K562 (cell line): ENCODE data around the gene CCDC93. TPM values are rescaled to one million over a fixed set of nuclear protein-coding genes. Genes with fewer than 3 reads are reported as not detected.
A peak's percentile ranks its signal among the peaks of the same experiment; 100 is the strongest.

Experiments
- BCOR ChIP-seq: fragments of 450-650 bp; IDR thresholded peaks from 2 replicates; pipeline ENCODE4 v1.6.1; 2016
- CBFA2T2 ChIP-seq: fragments of 450-650 bp; conservative IDR thresholded peaks from 2 replicates; pipeline ENCODE4 v1.6.1; 2017; ENCODE audit warnings: mild to moderate bottlenecking
- GTF2A2 ChIP-seq: IDR thresholded peaks from 2 replicates; pipeline ENCODE4 v1.6.1; 2016; ENCODE audit warnings: mild to moderate bottlenecking, missing genetic modification characterization, missing compliant biosample characterization
- HEY1 ChIP-seq: fragments of 250-450 bp; sonication (Bioruptor Pico); IDR thresholded peaks from 2 replicates; pipeline ENCODE4 v1.5.0; 2020; ENCODE audit warnings: mild to moderate bottlenecking, moderate library complexity, borderline replicate concordance
- HNRNPH1 ChIP-seq: fragments of 200-400 bp; formaldehyde crosslinking; optimal IDR thresholded peaks from 2 replicates; pipeline ENCODE3; 2017; ENCODE audit warnings: low read depth, mild to moderate bottlenecking, low read length, moderate library complexity
- KAT8 ChIP-seq: fragments of 450-650 bp; IDR thresholded peaks from 2 replicates; pipeline ENCODE4 v1.6.1; 2016; ENCODE audit warnings: low read depth, mild to moderate bottlenecking
- NFE2 ChIP-seq: IDR thresholded peaks from 2 replicates; pipeline ENCODE4 v1.6.1; 2014; ENCODE audit warnings: antibody characterized with exemption, low read depth
- NONO ChIP-seq, 2 experiments: fragments of 200-400 bp in 1 of 2; fragments of 450-650 bp in 1 of 2; formaldehyde crosslinking in 1 of 2; IDR thresholded peaks; 2 replicates each; pipeline ENCODE4 v1.6.1; 2017; ENCODE audit warnings: low read depth in 2 of 2, mild to moderate bottlenecking in 2 of 2, moderate library complexity in 2 of 2, low read length in 1 of 2
- SMARCA5 ChIP-seq: fragments of 450-650 bp; IDR thresholded peaks from 2 replicates; pipeline ENCODE4 v1.6.1; 2016
- SMC3 ChIP-seq: conservative IDR thresholded peaks from 2 replicates; pipeline ENCODE4 v1.6.1; 2011; ENCODE audit warnings: low read depth, low read length, improper control_type of control experiment; ENCODE audit not compliant: insufficient read depth
- XRCC4 ChIP-seq: IDR thresholded peaks from one replicate; pipeline ENCODE4 v1.6.1; 2011; ENCODE audit not compliant: insufficient read depth, insufficient read length; ENCODE audit errors: extremely low read depth
- ZSCAN29 ChIP-seq: fragments of 450-650 bp; IDR thresholded peaks from 2 replicates; pipeline ENCODE4 v1.6.1; 2017
- polyA plus RNA-seq, 8 experiments: library from polyadenylated mRNA; depleted of rRNA in 4 of 8; stranded (reverse) in 5 of 8; unstranded in 3 of 8; fragments of >200 nt; fragmentation: Nextera tagmentation in 2 of 8; fragmentation: Illumina TruSeq in 1 of 8; extraction: Ambion mirVana in 2 of 8; extraction: Trizol in 1 of 8; gene quantifications; 2 replicates each; pipeline versions ENCODE4 v1.2.1 to v1.2.3, GENCODE V29; 2011 to 2014; ENCODE audit warnings: inconsistent platforms in 1 of 8, missing spikeins in 1 of 8
- total RNA-seq, 7 experiments: library from RNA; depleted of rRNA in 6 of 7; stranded (reverse); fragments of >200 nt in 6 of 7; fragmentation: Illumina TruSeq in 2 of 7; extraction: Trizol in 2 of 7; gene quantifications; 2 replicates each; pipeline versions ENCODE4 v1.2.1 to v1.2.3, GENCODE V29; 2011 to 2021; ENCODE audit warnings: low replicate concordance in 1 of 7
- TF ChIP-seq, protein P1 (sequence below), 3 experiments: IDR thresholded peaks in 2 of 3; conservative IDR thresholded peaks in 1 of 3; 2 replicates each; pipeline ENCODE4 v1.5.1; 2011 to 2012; ENCODE audit warnings: low read length in 3 of 3, mild to moderate bottlenecking in 3 of 3, control low read depth in 2 of 3, improper control_type of control experiment in 1 of 3, inconsistent platforms in 1 of 3, low read depth in 1 of 3, mixed read lengths in 1 of 3, moderate library complexity in 1 of 3; ENCODE audit not compliant: insufficient read depth in 2 of 3
- TF ChIP-seq, protein P2 (sequence below): sonication (generic); formaldehyde crosslinking; IDR thresholded peaks from 2 replicates; pipeline ENCODE4 v1.9.0; 2022; ENCODE audit warnings: mild to moderate bottlenecking, missing genetic modification reagents
- TF ChIP-seq, protein P3 (sequence below): fragments of 450-650 bp; formaldehyde crosslinking; IDR thresholded peaks from 2 replicates; pipeline ENCODE4 v1.4.0; 2020; ENCODE audit warnings: mild to moderate bottlenecking, mixed read lengths
- TF ChIP-seq, protein P4 (sequence below): sonication (generic); IDR thresholded peaks from 2 replicates; pipeline ENCODE4 v1.6.1; 2016
- TF ChIP-seq, protein P5 (sequence below): IDR thresholded peaks from 2 replicates; pipeline ENCODE4 v1.6.1; 2011; ENCODE audit warnings: borderline replicate concordance, low read depth, mild to moderate bottlenecking, moderate library complexity, low read length; ENCODE audit not compliant: insufficient read depth, poor library complexity, severe bottlenecking

Gene CCDC93
- total and polyA plus RNA-seq, 9 of the 15 experiments (the other 6 are each of a cell fraction or from before 2014, with no cell fraction given) = 3.3 to 19.3 (median 12.4) TPM

DNA sequence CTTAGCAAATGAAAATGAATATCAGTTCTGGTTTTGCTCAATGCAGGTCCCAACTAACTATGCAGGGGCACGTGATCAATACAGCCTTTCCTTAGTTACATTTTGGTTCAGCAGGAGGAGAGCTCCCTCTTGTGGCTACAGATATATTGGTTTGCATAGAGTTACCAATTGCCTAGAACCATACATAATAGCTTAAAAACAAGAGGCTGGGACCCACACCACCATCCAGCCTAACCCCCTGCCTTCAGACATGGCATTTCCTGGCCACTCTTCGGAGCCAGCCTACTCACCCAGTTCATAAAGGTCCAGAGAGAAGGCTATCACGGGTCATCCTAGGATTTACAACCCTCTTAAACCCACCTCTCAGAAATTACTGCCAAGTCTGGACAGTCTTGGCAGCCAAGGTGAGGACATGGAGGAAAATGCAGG, 10.5 kb downstream of the CCDC93 start (continued):
- TF ChIP-seq GTF2A2 (tag) = no peak
- TF ChIP-seq, protein P1, sequence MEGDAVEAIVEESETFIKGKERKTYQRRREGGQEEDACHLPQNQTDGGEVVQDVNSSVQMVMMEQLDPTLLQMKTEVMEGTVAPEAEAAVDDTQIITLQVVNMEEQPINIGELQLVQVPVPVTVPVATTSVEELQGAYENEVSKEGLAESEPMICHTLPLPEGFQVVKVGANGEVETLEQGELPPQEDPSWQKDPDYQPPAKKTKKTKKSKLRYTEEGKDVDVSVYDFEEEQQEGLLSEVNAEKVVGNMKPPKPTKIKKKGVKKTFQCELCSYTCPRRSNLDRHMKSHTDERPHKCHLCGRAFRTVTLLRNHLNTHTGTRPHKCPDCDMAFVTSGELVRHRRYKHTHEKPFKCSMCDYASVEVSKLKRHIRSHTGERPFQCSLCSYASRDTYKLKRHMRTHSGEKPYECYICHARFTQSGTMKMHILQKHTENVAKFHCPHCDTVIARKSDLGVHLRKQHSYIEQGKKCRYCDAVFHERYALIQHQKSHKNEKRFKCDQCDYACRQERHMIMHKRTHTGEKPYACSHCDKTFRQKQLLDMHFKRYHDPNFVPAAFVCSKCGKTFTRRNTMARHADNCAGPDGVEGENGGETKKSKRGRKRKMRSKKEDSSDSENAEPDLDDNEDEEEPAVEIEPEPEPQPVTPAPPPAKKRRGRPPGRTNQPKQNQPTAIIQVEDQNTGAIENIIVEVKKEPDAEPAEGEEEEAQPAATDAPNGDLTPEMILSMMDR (IDR thresholded peaks at IDR 0.05 in 2 of 3, conservative IDR thresholded peaks at IDR 0.05 in 1 of 3; ENCODE audit: insufficient read depth in 2 of 3, low read depth in 1 of 3, low read length in 3 of 3) = peak; percentile 66 to 86 (median 81)
- no peak for TF ChIP-seq BCOR
- TF ChIP-seq SMC3 = peak; percentile 36; the same call in 1 of the 2 replicates
- TF ChIP-seq, protein P2, sequence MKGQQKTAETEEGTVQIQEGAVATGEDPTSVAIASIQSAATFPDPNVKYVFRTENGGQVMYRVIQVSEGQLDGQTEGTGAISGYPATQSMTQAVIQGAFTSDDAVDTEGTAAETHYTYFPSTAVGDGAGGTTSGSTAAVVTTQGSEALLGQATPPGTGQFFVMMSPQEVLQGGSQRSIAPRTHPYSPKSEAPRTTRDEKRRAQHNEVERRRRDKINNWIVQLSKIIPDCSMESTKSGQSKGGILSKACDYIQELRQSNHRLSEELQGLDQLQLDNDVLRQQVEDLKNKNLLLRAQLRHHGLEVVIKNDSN (CRISPR knock-in tag) = peak; percentile 93
- TF ChIP-seq KAT8 = no peak
- no peak for TF ChIP-seq NFE2
- TF ChIP-seq HNRNPH1 = no peak
- no peak for TF ChIP-seq ZSCAN29
- TF ChIP-seq XRCC4 = no peak
- TF ChIP-seq, protein P3, sequence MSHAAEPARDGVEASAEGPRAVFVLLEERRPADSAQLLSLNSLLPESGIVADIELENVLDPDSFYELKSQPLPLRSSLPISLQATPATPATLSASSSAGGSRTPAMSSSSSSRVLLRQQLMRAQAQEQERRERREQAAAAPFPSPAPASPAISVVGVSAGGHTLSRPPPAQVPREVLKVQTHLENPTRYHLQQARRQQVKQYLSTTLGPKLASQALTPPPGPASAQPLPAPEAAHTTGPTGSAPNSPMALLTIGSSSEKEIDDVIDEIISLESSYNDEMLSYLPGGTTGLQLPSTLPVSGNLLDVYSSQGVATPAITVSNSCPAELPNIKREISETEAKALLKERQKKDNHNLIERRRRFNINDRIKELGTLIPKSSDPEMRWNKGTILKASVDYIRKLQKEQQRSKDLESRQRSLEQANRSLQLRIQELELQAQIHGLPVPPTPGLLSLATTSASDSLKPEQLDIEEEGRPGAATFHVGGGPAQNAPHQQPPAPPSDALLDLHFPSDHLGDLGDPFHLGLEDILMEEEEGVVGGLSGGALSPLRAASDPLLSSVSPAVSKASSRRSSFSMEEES (CRISPR knock-in tag) = peak; percentile 91
- TF ChIP-seq, protein P4, sequence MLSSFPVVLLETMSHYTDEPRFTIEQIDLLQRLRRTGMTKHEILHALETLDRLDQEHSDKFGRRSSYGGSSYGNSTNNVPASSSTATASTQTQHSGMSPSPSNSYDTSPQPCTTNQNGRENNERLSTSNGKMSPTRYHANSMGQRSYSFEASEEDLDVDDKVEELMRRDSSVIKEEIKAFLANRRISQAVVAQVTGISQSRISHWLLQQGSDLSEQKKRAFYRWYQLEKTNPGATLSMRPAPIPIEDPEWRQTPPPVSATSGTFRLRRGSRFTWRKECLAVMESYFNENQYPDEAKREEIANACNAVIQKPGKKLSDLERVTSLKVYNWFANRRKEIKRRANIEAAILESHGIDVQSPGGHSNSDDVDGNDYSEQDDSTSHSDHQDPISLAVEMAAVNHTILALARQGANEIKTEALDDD = peak; percentile 33
- TF ChIP-seq NONO (IDR thresholded peaks at IDR 0.05; ENCODE audit: low read depth in 2 of 2, low read length in 1 of 2) = no peak
- TF ChIP-seq, protein P5, sequence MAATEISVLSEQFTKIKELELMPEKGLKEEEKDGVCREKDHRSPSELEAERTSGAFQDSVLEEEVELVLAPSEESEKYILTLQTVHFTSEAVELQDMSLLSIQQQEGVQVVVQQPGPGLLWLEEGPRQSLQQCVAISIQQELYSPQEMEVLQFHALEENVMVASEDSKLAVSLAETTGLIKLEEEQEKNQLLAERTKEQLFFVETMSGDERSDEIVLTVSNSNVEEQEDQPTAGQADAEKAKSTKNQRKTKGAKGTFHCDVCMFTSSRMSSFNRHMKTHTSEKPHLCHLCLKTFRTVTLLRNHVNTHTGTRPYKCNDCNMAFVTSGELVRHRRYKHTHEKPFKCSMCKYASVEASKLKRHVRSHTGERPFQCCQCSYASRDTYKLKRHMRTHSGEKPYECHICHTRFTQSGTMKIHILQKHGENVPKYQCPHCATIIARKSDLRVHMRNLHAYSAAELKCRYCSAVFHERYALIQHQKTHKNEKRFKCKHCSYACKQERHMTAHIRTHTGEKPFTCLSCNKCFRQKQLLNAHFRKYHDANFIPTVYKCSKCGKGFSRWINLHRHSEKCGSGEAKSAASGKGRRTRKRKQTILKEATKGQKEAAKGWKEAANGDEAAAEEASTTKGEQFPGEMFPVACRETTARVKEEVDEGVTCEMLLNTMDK = peak; percentile 53
- no peak for TF ChIP-seq SMARCA5
- no peak for TF ChIP-seq HEY1 (CRISPR knock-in tag)
- peak; percentile 69 for TF ChIP-seq CBFA2T2
